SH-SY5Y (cell line): ENCODE data around the gene LMF1.

Source experiments
- GATA2 ChIP-seq: IDR thresholded peaks from 2 replicates; pipeline ENCODE4 v1.6.1; 2011; ENCODE audit warnings: mild to moderate bottlenecking, low read depth, low read length
- GATA3 ChIP-seq: IDR thresholded peaks from 2 replicates; pipeline ENCODE4 v1.6.1; 2011; ENCODE audit warnings: low read depth, mild to moderate bottlenecking, low read length, moderate library complexity

- TF ChIP-seq GATA3 = no peak
- TF ChIP-seq GATA2 = no peak
These were observed 8.4 kb downstream of the LMF1 start for GRCh38 chr16:962366-962765.
